Spinal cord (tissue), 10 donors: Measurements from ENCODE around the gene PTRH2. TPM values are rescaled to one million over a fixed set of nuclear protein-coding genes. Genes with fewer than 3 reads are reported as not detected.
A peak's percentile ranks its signal among the peaks of the same experiment; 100 is the strongest.

Source experiments
- DNase-seq, 6 donors: peaks; one replicate each; pipeline versions ENCODE4 v3.0.0 to v3.0.0-alpha.2; 2013 to 2015; ENCODE audit warnings: low spot score in 6 of 6, low read depth in 4 of 6
- H3K27ac ChIP-seq: one replicate; pipeline ENCODE4 v1.5.1; 2013; ENCODE audit warnings: low read depth, low read length, control low read depth
- H3K27me3 ChIP-seq: one replicate; pipeline ENCODE4 v1.6.1; 2013; ENCODE audit warnings: low read length; ENCODE audit not compliant: control insufficient read depth, insufficient read depth
- H3K36me3 ChIP-seq: one replicate; pipeline ENCODE4 v1.6.1; 2013; ENCODE audit warnings: low read length; ENCODE audit not compliant: control insufficient read depth, insufficient read depth
- H3K4me1 ChIP-seq: one replicate; pipeline ENCODE4 v1.6.1; 2013; ENCODE audit warnings: low read length; ENCODE audit not compliant: control insufficient read depth, insufficient read depth
- H3K4me3 ChIP-seq: one replicate; pipeline ENCODE4 v1.5.1; 2013; ENCODE audit warnings: low read depth, low read length, control low read depth
- H3K9me3 ChIP-seq: one replicate; pipeline ENCODE4 v1.6.1; 2013; ENCODE audit warnings: low read length; ENCODE audit not compliant: control insufficient read depth, insufficient read depth
- WGBS: methylation state at CpG from one replicate; pipeline ENCODE4 v1.1.5; 2013; ENCODE audit warnings: missing lambda C conversion rate; ENCODE audit not compliant: insufficient coverage; 5-methylcytosine and 5-hydroxymethylcytosine counted together
- polyA plus RNA-seq, 2 donors: library from polyadenylated mRNA; unstranded; fragments of 120-200 nt; gene quantifications; one replicate each; pipeline ENCODE4 v1.2.1, GENCODE V29; 2013; ENCODE audit not compliant: insufficient read length in 2 of 2
- total RNA-seq, 2 donors: library from RNA; depleted of rRNA in 1 of 2; stranded (reverse); fragments of 120-200 nt in 1 of 2; fragments of >200 nt in 1 of 2; gene quantifications; one replicate each; pipeline versions ENCODE4 v1.2.3 to v1.2.4, GENCODE V29; 2013 to 2014
- donor health status: healthy.

Gene PTRH2
- total and polyA plus RNA-seq, 4 donors, result 17.1 to 27.1 (median 22.9) TPM

DNA sequence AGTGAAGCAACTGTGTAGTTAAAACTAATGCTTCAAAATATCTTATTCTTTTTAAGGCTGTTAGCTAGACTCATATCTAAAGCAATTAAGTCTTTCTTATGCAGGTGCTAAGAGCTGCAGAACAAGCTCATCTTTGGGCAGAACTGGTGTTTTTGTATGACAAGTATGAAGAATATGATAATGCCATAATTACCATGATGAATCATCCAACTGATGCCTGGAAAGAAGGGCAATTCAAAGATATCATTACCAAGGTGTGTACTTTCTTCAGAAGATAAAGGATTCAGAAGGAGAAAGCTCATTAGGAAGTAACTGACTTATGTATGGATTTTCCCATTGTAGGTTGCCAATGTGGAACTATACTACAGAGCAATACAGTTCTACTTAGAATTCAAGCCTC is 23.9 kb downstream of the PTRH2 start:
- no peak for DNase-seq
- Histone ChIP-seq H3K9me3 (no peaks in the 10 kb centered on the region), H3K36me3 (peaks cover 18% of the 10 kb centered on the region), H3K27ac (no peak overlapping the region), H3K4me1 (no peaks in the 10 kb centered on the region), H3K27me3 (no peaks in the 10 kb centered on the region), H3K4me3 (no peak overlapping the region)

DNA sequence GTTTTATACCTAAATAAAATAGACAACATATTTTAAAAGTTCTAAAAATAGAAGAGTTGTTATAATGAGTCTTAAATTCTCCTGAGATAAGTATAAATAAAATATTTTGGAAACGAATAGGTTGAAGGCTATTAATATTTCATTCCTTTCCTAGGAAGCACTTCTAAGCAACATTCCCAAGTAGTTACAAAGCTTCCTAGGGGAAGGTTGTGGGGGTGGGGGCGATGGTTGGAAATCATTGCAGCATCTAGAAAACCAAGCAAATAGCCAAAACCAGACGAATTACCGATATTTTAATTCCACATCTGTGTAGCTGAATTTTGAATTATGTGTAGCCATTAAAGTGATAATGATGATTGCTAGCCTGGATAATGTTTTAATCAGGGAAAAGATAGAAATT is 26.9 kb downstream of the PTRH2 start:
- Histone ChIP-seq H3K27me3 (no peaks in the 10 kb centered on the region), H3K36me3 (peaks cover 18% of the 10 kb centered on the region), H3K9me3 (no peaks in the 10 kb centered on the region), H3K4me1 (no peaks in the 10 kb centered on the region), H3K4me3 (no peak overlapping the region), H3K27ac (no peak overlapping the region)
- WGBS, result no CpG with 5 or more reads among the region's 4 CpGs
- no peak for DNase-seq

- Histone ChIP-seq H3K4me1 (no peaks in the 10 kb centered on the region), H3K4me3 (no peak overlapping the region), H3K27me3 (no peaks in the 10 kb centered on the region), H3K36me3 (peaks cover 13% of the 10 kb centered on the region), H3K27ac (no peak overlapping the region), H3K9me3 (no peaks in the 10 kb centered on the region)
- WGBS, result no CpG with 5 or more reads among the region's 2 CpGs
- no peak for DNase-seq
Observed at GRCh38 chr17:59678918-59679317, 28.3 kb downstream of the PTRH2 start.

DNA sequence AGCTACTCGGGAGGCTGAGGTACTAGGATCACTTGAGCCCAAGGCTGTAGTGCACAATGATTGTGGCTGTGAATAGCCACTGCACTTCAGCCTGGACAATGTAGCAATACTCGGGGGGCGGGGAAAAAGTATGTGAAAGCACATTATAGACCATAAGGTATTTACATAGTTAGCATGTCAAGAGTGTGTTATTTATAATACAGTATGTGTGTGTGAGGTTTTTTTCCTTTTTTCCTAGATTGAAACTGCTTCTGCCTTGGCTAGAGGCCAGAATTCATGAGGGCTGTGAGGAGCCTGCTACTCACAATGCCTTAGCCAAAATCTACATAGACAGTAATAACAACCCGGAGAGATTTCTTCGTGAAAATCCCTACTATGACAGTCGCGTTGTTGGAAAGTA is 30.5 kb downstream of the PTRH2 start:
- no peaks in the 10 kb centered on the region for H3K27me3 ChIP-seq
- H3K4me1 ChIP-seq, result no peaks in the 10 kb centered on the region
- DNase-seq, result peak in 1 of 6 donors; percentile 79
- no peaks in the 10 kb centered on the region for H3K9me3 ChIP-seq
- WGBS, result 95% methylated on average over 3 of the region's 7 CpGs
- H3K27ac ChIP-seq, result no peak overlapping the region
- H3K4me3 ChIP-seq, result no peak overlapping the region
- peaks cover 13% of the 10 kb centered on the region for H3K36me3 ChIP-seq

DNA sequence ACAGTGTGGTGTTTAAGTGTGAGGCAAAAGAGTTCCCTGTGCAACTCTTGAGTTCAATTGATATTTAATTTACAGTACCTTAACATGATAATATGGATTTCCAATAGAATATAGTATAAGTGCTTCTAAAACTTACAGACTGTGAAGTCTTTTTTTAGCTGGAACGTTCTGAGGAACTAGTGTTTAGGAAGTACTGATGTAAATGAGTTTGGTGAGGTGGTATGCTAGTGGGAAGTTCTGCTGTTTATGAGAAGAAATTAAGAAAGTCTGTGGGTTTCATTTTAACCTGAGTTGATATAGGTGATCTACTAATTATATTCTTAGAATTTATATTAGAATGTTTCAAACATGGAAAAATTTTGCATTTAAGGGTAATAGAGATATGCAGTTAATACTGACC is 32.0 kb downstream of the PTRH2 start:
- peaks cover 9% of the 10 kb centered on the region for H3K36me3 ChIP-seq
- 83% methylated on average over 1 of the region's 1 CpG for WGBS
- no peak for DNase-seq
- H3K27me3 ChIP-seq, result no peaks in the 10 kb centered on the region
- no peaks in the 10 kb centered on the region for H3K4me1 ChIP-seq
- H3K4me3 ChIP-seq, result no peak overlapping the region
- no peak overlapping the region for H3K27ac ChIP-seq
- no peaks in the 10 kb centered on the region for H3K9me3 ChIP-seq

GRCh38 chr17:59671386-59671785 is 35.8 kb downstream of the PTRH2 start:
- Histone ChIP-seq H3K4me3 (no peak overlapping the region), H3K27me3 (no peaks in the 10 kb centered on the region), H3K27ac (no peak overlapping the region), H3K4me1 (no peaks in the 10 kb centered on the region), H3K36me3 (peaks cover 4% of the 10 kb centered on the region), H3K9me3 (no peaks in the 10 kb centered on the region)
- no CpG with 5 or more reads among the region's 1 CpG for WGBS
- no peak for DNase-seq

DNA sequence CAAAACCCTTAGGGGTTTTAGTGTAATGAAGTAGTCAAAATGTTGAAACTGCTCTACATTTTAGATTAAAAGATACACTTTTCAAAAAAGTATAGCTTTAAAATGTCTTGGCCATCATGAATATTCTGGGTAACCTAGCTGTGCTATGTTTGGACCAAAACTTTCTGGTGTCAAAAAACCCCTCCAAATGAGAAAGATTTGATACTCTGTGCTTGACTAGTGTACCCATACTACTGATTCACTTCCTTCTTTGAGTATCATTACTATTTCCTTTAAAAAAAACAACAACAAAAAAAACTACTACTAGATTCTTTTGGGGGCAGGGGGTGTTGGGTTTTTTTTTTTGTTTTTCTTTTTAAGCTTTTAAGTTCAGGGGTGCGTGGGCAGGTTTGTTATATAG is 37.3 kb downstream of the PTRH2 start:
- DNase-seq, result no peak
- Histone ChIP-seq H3K36me3 (peaks cover 11% of the 10 kb centered on the region), H3K4me3 (no peak overlapping the region), H3K27me3 (no peaks in the 10 kb centered on the region), H3K9me3 (no peaks in the 10 kb centered on the region), H3K27ac (no peak overlapping the region), H3K4me1 (no peaks in the 10 kb centered on the region)
- no CpG with 5 or more reads among the region's 1 CpG for WGBS

DNA sequence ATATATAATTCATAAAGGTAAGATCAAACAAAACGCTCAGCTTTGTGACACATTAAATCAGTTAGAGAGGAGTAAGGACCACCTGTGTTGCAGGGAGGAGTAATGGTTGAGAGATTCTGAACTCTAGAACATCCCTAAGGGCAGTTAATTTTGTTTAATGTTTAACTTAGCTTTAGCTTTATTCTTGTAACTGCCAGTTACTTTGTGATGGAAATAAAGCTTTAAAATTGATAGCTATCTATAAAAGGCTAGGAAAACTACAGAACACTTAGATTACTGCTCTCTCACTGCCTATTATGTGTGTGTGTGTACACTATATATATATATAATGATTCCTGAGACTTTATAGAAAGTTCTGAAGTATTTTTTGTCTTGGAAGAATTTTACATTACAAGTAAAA is 37.8 kb downstream of the PTRH2 start:
- Histone ChIP-seq H3K27ac (no peak overlapping the region), H3K4me3 (no peak overlapping the region), H3K4me1 (no peaks in the 10 kb centered on the region), H3K27me3 (no peaks in the 10 kb centered on the region), H3K9me3 (no peaks in the 10 kb centered on the region), H3K36me3 (peaks cover 16% of the 10 kb centered on the region)
- no CpG with 5 or more reads among the region's 1 CpG for WGBS
- DNase-seq, result no peak

DNA sequence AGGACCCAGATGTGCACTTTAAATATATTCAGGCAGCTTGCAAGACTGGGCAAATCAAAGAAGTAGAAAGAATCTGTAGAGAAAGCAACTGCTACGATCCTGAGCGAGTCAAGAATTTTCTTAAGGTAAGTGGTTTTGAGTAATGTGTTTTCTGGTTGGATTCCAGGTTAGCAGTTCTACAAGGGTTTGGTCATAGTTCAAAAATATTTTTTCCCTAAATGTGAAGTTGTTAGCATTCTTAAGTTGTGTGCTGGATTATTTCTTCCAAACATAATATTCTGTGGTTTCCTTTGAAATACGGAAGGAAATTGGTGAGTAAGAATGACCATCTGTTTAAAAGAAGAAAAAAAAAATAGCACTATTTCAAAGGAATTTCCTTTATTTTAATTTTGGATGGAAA is 38.4 kb downstream of the PTRH2 start:
- Histone ChIP-seq H3K27ac (no peak overlapping the region), H3K4me3 (no peak overlapping the region), H3K9me3 (no peaks in the 10 kb centered on the region), H3K36me3 (peaks cover 18% of the 10 kb centered on the region), H3K4me1 (no peaks in the 10 kb centered on the region), H3K27me3 (no peaks in the 10 kb centered on the region)
- no peak for DNase-seq
- no CpG with 5 or more reads among the region's 3 CpGs for WGBS

GRCh38 chr17:59666235-59666634 is 41.0 kb downstream of the PTRH2 start:
- no peaks in the 10 kb centered on the region for H3K4me1 ChIP-seq
- no peak overlapping the region for H3K27ac ChIP-seq
- H3K9me3 ChIP-seq, result no peaks in the 10 kb centered on the region
- no peak for DNase-seq
- WGBS, result no CpG with 5 or more reads among the region's 5 CpGs
- no peak overlapping the region for H3K4me3 ChIP-seq
- no peaks in the 10 kb centered on the region for H3K27me3 ChIP-seq
- peaks cover 26% of the 10 kb centered on the region for H3K36me3 ChIP-seq
